Liver (tissue), 3 donors: ENCODE measurements around the gene NLRP6.

ENCODE experiments used
- ATF3 ChIP-seq: IDR thresholded peaks from 2 replicates; pipeline ENCODE4 v1.6.1; 2016; ENCODE audit warnings: antibody characterized with exemption
- CTCF ChIP-seq: fragments of 150-350 bp; IDR thresholded peaks from 2 replicates; pipeline ENCODE4 v1.5.1; 2017; ENCODE audit warnings: improper control_type of control experiment, low read depth, low read length; ENCODE audit not compliant: missing input control
- EGR1 ChIP-seq, 2 donors: IDR thresholded peaks; 2 replicates each; pipeline ENCODE4 v1.6.1; 2016 to 2018; ENCODE audit warnings: antibody characterized with exemption in 2 of 2, low read depth in 2 of 2
- FOXA1 ChIP-seq: IDR thresholded peaks from 2 replicates; pipeline ENCODE4 v1.6.1; 2016; ENCODE audit warnings: antibody characterized with exemption
- FOXA2 ChIP-seq: IDR thresholded peaks from 2 replicates; pipeline ENCODE4 v1.6.1; 2016; ENCODE audit warnings: antibody characterized with exemption
- GABPA ChIP-seq, 2 donors: IDR thresholded peaks in 1 of 2; conservative IDR thresholded peaks in 1 of 2; 2 replicates each; pipeline ENCODE4 v1.6.1; 2016; ENCODE audit warnings: antibody characterized with exemption in 2 of 2, mild to moderate bottlenecking in 1 of 2, moderate library complexity in 1 of 2
- HNF4A ChIP-seq, 2 donors: conservative IDR thresholded peaks; 2 replicates each; pipeline ENCODE4 v1.6.1; 2016; ENCODE audit warnings: antibody characterized with exemption in 2 of 2, mild to moderate bottlenecking in 2 of 2
- JUND ChIP-seq, 2 donors: IDR thresholded peaks; 2 replicates each; pipeline ENCODE4 v1.6.1; 2016; ENCODE audit warnings: antibody characterized with exemption in 2 of 2
- MAX ChIP-seq: IDR thresholded peaks from 2 replicates; pipeline ENCODE4 v1.6.1; 2016; ENCODE audit warnings: antibody characterized with exemption
- RAD21 ChIP-seq, 2 donors: IDR thresholded peaks; 2 replicates each; pipeline ENCODE4 v1.6.1; 2016; ENCODE audit warnings: antibody characterized with exemption in 2 of 2, mild to moderate bottlenecking in 2 of 2
- REST ChIP-seq: IDR thresholded peaks from 2 replicates; pipeline ENCODE4 v1.6.1; 2016; ENCODE audit warnings: antibody characterized with exemption, mild to moderate bottlenecking
- SP1 ChIP-seq: IDR thresholded peaks from 2 replicates; pipeline ENCODE4 v1.6.1; 2018; ENCODE audit warnings: antibody characterized with exemption, mild to moderate bottlenecking
- TAF1 ChIP-seq: conservative IDR thresholded peaks from 2 replicates; pipeline ENCODE4 v1.6.1; 2016; ENCODE audit warnings: antibody characterized with exemption, mild to moderate bottlenecking
- ZBTB33 ChIP-seq: IDR thresholded peaks from 2 replicates; pipeline ENCODE4 v1.6.1; 2016; ENCODE audit warnings: antibody characterized with exemption
- donor health status: healthy.
- donor health status: healthy.

- TF ChIP-seq CTCF (no peak), HNF4A (conservative IDR thresholded peaks at IDR 0.05) (no peak), EGR1 (IDR thresholded peaks at IDR 0.05; ENCODE audit: low read depth in 2 of 2) (no peak), SP1 (no peak), GABPA (IDR thresholded peaks at IDR 0.05 in 1 of 2, conservative IDR thresholded peaks at IDR 0.05 in 1 of 2) (no peak), JUND (IDR thresholded peaks at IDR 0.05) (no peak), ZBTB33 (no peak), TAF1 (no peak), MAX (no peak), REST (no peak), FOXA2 (no peak), RAD21 (IDR thresholded peaks at IDR 0.05) (no peak), FOXA1 (no peak), ATF3 (no peak)
Observed at GRCh38 chr11:279040-279965, 1.1 kb downstream of the NLRP6 start.
